ENCODE measurements around the gene DDN.

Gene DDN

DNA sequence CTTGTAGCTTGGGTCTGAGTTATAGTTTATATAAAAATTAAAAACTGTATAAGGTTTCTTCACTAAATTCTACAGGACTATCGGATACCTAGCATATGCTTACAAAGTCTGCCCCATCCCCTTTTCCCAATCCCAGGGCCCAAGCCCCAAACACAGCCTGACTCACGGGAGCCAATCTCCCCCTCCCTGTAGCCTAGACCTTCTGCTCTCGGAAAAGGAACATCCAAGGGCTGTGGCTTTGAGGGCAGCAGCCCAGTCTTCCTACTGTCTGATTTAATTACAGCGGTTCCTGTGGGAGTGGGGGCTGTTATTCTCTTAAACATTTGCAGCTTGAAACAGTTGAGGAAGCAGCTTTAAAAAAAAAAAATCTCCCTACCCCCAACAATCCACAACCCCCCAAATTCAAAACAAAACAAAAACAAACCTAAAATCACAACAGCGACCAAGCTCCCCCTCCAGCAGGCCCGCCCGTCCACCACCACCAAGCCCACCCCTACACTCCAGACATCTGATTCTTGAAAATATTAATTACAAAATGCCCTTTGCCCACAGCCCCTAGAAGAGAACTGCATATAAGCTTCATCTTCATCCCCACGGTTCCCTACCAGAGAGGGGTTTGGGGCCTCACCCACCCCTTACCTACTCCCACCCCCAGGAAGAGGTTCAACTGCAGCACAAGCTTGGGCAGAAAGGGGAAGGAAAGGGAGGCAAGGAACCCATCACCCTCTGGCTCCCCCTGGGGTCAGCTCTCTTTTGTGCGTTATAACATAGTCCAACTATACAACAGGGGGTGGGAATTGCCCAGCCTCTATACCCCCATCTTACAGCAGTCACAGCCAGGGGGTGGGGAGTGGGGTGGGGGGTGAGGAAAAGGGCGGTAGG is 20.5 kb upstream of the DDN start:
- H3K4me3 ChIP-seq (ENCODE audit: low read length), result no peak overlapping the region; the same call in 1 of the 2 replicates
- DNase-seq (ENCODE audit: low read depth), result peak; percentile 52
- TF ChIP-seq, protein P1, sequence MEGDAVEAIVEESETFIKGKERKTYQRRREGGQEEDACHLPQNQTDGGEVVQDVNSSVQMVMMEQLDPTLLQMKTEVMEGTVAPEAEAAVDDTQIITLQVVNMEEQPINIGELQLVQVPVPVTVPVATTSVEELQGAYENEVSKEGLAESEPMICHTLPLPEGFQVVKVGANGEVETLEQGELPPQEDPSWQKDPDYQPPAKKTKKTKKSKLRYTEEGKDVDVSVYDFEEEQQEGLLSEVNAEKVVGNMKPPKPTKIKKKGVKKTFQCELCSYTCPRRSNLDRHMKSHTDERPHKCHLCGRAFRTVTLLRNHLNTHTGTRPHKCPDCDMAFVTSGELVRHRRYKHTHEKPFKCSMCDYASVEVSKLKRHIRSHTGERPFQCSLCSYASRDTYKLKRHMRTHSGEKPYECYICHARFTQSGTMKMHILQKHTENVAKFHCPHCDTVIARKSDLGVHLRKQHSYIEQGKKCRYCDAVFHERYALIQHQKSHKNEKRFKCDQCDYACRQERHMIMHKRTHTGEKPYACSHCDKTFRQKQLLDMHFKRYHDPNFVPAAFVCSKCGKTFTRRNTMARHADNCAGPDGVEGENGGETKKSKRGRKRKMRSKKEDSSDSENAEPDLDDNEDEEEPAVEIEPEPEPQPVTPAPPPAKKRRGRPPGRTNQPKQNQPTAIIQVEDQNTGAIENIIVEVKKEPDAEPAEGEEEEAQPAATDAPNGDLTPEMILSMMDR (conservative IDR thresholded peaks at IDR 0.05; ENCODE audit: low read length), result peak; percentile 51

DNA sequence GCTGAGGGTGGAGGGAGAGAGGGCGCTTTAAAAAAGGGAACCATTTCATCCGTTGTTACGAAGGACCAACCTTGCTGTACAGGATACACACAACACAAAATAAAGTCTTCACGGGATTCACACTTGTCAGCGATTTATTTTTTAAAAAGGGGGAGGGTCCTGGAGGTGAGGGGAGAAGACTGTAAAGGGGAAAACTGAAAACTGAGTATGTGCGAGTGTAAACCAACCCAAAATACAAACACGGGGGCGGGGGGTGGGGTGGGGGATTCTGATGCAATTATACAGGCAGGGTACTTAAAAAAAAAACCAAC is 19.9 kb upstream of the DDN start:
- TF ChIP-seq, protein P1 (conservative IDR thresholded peaks at IDR 0.05; ENCODE audit: low read length), result no peak
- DNase-seq (ENCODE audit: low read depth), result peak; percentile 15
- peak overlapping the region; percentile 96 for H3K4me3 ChIP-seq (ENCODE audit: low read length)

DNA sequence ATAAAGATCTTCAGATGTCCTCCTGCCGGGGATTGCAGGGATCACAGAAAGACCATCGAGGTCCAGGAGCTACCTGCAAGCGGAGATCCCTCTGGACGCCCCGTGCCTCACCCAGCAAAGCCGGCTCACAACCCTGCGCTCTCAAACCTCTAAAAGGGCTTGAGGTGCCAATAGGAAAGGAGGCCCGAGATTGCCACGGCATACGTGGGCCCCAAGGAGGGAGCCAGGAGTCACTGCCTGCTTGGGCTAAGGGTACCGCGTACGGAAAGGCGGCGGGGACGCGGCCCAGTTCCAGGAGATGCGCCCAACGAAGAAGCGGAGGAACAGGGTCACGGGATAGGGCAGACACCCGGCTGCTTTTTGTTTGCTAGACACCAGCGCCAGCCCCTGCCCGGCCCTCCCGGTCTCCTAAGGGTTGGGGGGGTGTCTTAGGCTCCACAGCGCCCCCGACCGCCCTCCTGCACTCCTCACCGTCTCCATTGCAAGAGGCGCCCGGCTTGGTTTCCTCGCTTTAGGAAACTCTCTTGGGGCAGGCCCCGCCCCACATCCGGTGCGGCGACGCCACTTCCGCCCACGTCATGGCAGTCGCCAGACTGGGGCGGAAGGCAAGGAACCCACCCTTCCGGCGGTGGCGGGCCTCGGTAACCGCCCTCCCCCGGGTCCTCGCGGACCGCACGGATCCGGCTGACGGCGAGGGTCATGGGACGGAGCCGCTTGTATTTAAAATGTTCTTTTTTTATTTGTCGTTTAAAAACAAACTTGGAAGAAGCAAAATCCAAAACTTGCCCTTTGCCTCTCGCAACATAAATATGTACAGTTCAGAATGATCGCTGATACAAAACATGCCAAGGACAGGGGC is 19.3 kb upstream of the DDN start, which contains the start of gene PRKAG1:
TSS of gene PRKAG1 (minus strand) at position 516 of the 859 bp plus-strand sequence. CDS start at position 480, 36 bp downstream.
- peak; percentile 97 for DNase-seq (ENCODE audit: low read depth)
- H3K4me3 ChIP-seq (ENCODE audit: low read length), result peak within 1 kb of the TSS; percentile 96
- TF ChIP-seq, protein P1 (conservative IDR thresholded peaks at IDR 0.05; ENCODE audit: low read length), result peak; percentile 57

DNA sequence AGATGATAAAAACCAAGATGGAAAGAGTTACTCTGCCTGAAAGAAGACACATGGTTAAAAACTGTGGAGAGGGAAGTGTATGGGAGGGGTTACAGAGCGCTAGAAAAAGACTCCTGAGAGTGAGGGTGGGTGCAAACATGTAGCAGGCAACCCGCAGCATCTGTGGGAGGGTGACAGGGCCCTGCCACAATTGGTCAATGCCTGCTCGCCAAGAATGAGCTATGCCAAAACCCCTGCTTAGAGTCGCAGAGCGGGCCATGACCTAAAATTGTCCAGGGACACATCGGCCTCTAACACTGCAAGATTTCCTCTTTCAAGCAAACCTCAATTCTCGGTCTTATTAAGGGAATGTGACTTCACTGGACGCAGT is 18.7 kb upstream of the DDN start:
- DNase-seq (ENCODE audit: low read depth), result peak; percentile 58

DNA sequence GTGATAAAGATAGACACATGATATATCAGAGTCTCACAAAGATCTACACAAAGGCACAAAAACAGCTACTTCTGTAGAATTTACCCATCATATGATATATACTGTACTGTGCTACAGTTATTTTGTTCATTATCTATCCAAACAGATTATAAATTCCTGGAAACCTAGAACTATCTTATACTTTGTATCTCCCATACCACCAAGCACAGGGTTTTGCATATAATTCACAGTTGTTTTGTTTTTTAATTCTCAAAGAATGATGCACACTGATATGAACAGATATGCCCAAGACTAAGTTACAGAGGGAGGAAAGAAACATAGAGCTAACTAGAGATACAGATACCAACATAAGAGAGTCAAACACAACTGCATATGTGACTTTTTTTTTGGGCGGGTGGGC is 16.0 kb upstream of the DDN start:
- no peak for DNase-seq (ENCODE audit: low read depth)
- TF ChIP-seq, protein P1 (conservative IDR thresholded peaks at IDR 0.05; ENCODE audit: low read length), result no peak
- H3K4me3 ChIP-seq (ENCODE audit: low read length), result no peak overlapping the region

More for the DNA sequence above, 18.7 kb upstream of the DDN start:
- TF ChIP-seq, protein P1 (conservative IDR thresholded peaks at IDR 0.05; ENCODE audit: low read length), result no peak
- peak overlapping the region; percentile 96 for H3K4me3 ChIP-seq (ENCODE audit: low read length)

DNA sequence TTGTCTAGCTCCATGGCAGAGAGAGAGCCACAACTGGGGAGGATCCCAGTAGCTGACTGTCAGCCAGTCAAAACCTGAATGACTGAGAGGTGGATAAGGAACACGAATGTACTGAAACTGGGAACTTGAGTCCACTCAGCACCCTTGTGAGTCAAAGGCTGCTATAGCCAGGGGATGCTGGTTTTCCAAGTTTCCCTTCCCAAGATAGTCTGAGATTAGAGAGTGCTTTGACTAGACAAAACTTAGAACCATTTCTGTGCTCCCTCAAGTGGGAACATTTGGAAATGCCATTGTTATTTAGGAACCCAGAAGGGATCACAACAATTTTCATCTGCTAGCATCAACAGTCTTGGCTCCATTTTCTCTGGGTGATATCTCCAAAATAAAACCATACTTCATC is 15.4 kb upstream of the DDN start:
- DNase-seq (ENCODE audit: low read depth), result peak; percentile 51
- no peak overlapping the region for H3K4me3 ChIP-seq (ENCODE audit: low read length)
- TF ChIP-seq, protein P1 (conservative IDR thresholded peaks at IDR 0.05; ENCODE audit: low read length), result peak; percentile 56

Data from AG10803 (cell line).